ENCODE measurements around the gene NPTX1.

The NPTX1 gene, protein sequence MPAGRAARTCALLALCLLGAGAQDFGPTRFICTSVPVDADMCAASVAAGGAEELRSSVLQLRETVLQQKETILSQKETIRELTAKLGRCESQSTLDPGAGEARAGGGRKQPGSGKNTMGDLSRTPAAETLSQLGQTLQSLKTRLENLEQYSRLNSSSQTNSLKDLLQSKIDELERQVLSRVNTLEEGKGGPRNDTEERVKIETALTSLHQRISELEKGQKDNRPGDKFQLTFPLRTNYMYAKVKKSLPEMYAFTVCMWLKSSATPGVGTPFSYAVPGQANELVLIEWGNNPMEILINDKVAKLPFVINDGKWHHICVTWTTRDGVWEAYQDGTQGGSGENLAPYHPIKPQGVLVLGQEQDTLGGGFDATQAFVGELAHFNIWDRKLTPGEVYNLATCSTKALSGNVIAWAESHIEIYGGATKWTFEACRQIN

DNA sequence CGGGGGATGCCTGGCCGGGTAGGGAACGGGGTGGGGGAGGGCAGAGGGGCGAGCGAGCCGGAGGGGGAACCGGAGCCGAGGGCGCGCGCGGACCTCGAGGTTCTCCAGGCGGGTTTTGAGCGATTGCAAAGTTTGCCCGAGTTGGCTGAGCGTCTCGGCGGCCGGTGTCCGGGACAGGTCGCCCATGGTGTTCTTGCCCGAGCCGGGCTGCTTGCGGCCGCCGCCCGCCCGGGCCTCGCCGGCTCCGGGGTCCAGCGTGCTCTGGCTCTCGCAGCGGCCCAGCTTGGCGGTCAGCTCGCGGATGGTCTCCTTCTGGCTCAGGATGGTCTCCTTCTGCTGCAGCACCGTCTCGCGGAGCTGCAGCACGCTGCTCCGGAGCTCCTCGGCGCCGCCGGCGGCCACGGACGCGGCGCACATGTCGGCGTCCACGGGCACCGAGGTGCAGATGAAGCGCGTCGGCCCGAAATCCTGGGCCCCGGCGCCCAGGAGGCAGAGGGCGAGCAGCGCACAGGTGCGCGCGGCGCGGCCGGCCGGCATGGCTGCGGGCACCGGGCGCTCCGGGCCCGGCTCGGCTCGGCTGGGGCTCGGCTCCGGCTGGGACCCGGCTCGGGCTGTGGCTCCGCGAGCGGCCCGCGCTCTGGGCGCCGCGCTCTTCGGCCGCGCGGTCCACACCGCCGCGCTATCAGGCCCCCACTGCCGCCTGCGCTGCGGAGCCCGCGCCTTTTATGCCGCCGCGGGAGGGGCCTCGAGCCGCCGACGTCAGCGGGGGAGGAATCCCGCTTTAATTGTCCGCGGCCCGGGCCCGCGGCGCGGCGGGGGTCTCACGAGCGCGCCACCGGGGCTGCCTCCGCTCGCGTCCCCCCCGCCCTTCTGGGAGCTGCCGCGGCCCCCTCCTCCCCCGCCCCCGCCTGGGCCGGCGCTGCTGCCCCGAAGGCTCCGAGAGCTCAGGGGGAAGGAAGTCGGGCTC is at the start of gene NPTX1:
Gene NPTX1 (minus strand): TSS at position 698 of the 967 bp plus-strand sequence. CDS start 161 bp downstream, at position 537.
- TF ChIP-seq EZH2phosphoT487 (IDR thresholded peaks at IDR 0.05; ENCODE audit: borderline replicate concordance, low read length), result no peak
- TF ChIP-seq, protein P1, sequence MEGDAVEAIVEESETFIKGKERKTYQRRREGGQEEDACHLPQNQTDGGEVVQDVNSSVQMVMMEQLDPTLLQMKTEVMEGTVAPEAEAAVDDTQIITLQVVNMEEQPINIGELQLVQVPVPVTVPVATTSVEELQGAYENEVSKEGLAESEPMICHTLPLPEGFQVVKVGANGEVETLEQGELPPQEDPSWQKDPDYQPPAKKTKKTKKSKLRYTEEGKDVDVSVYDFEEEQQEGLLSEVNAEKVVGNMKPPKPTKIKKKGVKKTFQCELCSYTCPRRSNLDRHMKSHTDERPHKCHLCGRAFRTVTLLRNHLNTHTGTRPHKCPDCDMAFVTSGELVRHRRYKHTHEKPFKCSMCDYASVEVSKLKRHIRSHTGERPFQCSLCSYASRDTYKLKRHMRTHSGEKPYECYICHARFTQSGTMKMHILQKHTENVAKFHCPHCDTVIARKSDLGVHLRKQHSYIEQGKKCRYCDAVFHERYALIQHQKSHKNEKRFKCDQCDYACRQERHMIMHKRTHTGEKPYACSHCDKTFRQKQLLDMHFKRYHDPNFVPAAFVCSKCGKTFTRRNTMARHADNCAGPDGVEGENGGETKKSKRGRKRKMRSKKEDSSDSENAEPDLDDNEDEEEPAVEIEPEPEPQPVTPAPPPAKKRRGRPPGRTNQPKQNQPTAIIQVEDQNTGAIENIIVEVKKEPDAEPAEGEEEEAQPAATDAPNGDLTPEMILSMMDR (IDR thresholded peaks at IDR 0.05; ENCODE audit: low read depth, low read length, poor library complexity, severe bottlenecking), result no peak
- Histone ChIP-seq H3F3A (ENCODE audit: control insufficient read depth, insufficient read depth) (no peaks in the 10 kb centered on the region), H3K27me3 (ENCODE audit: control insufficient read depth, low read length) (peaks cover 26% of the 10 kb centered on the region), H4K20me1 (ENCODE audit: control insufficient read depth, insufficient read depth, low read depth, low read length) (no peaks in the 10 kb centered on the region), H3K36me3 (ENCODE audit: control insufficient read depth, low read length) (no peaks in the 10 kb centered on the region), H3K27ac (ENCODE audit: low read depth, low read length) (no peak within 1 kb of the TSS), H3K79me2 (ENCODE audit: control insufficient read depth, low read length) (no peaks in the 10 kb centered on the region), H3K4me1 (ENCODE audit: control insufficient read depth, low read length) (peaks cover 14% of the 10 kb centered on the region), H3K9me2 (replicated peaks; ENCODE audit: control insufficient read depth, low read length) (no peaks in the 10 kb centered on the region), H3K4me3 (ENCODE audit: low read length) (no peak within 1 kb of the TSS), H3K4me2 (ENCODE audit: low read length) (no peak within 1 kb of the TSS), H3K9me3 (ENCODE audit: control insufficient read depth, insufficient read depth, low read length) (no peaks in the 10 kb centered on the region)

DNA sequence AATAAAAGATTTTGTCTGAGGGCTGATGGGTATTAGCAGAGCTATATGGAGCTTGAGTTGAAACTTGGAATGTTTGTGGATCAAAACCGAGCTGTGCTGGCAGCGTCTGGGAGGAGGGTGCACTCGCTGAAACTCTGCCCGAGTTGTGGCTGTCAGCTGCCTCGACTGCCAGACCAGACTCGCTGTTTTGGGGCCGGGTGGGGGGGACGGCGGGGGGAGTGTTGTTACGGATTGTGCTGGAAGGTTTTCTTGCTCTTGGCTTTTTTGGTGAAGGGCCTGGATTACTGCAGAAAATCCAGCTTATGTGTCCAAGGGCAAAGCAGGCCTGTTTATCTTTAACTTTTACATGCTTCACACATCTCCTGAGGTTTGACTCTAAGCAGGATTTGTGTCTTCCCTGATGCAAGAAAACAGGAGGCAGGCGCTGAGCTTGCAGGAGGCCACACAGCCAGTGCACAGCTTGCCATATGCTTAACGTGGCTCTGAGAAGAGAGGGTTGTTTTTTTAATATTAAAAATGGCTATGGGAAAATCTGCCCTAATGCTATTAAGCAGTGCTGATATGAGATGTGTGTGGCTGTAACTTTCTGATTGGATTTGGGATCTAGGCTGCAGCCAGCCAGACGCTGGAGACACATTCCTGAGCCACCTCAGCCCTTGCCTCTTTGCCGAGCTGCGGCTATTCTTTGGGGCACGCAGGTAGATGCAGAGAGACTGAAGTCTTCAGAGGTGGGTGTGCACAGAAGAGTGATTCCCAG is 47.7 kb upstream of the NPTX1 start:
- Histone ChIP-seq H3K79me2 (ENCODE audit: control insufficient read depth, low read length) (no peaks in the 10 kb centered on the region), H3K4me3 (ENCODE audit: low read length) (no peak overlapping the region), H3K27ac (ENCODE audit: low read depth, low read length) (no peak overlapping the region), H3K4me2 (ENCODE audit: low read length) (no peak overlapping the region), H4K20me1 (ENCODE audit: control insufficient read depth, insufficient read depth, low read depth, low read length) (no peaks in the 10 kb centered on the region), H3K4me1 (ENCODE audit: control insufficient read depth, low read length) (no peaks in the 10 kb centered on the region), H3K36me3 (ENCODE audit: control insufficient read depth, low read length) (no peaks in the 10 kb centered on the region), H3K9me2 (replicated peaks; ENCODE audit: control insufficient read depth, low read length) (no peaks in the 10 kb centered on the region), H3K27me3 (ENCODE audit: control insufficient read depth, low read length) (peaks cover 3% of the 10 kb centered on the region; the same call in 1 of the 2 replicates), H3F3A (ENCODE audit: control insufficient read depth, insufficient read depth) (no peaks in the 10 kb centered on the region), H3K9me3 (ENCODE audit: control insufficient read depth, insufficient read depth, low read length) (no peaks in the 10 kb centered on the region)
- TF ChIP-seq EZH2phosphoT487 (IDR thresholded peaks at IDR 0.05; ENCODE audit: borderline replicate concordance, low read length), result no peak
- TF ChIP-seq, protein P1 (IDR thresholded peaks at IDR 0.05; ENCODE audit: low read depth, low read length, poor library complexity, severe bottlenecking), result no peak

DNA sequence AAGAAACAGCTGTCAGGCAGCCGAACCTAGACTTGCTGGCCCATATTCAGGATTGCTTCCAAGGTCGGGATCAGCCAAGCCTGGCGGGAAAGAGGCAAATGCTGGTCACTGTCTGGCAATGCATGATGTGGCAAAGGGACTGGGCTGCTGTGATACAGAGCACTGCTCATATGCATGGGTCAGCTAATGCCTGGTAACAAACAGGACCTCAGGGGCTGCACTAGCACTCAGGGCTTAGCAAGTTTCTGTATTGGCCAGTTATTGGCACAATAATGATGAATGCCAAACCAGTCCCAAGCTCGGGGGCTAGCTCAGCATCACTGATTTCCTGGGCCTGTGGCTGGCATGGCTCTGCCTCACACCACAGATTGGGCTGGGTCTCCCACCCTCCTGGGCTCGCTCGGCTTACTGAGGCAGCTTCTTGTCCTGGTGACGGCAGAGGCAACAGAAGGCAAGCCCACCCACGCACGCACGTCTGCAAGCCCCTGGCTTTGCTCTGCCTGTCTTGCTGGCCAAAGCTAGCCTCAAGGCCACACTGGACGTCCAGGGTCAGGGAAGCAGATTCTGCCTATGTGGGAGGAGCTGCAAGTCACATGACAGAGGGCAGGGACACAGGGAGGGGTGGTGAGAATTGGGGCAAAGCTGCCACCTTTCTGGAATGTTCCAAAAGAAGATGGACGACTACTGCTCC is 46.8 kb upstream of the NPTX1 start:
- Histone ChIP-seq H3K27ac (ENCODE audit: low read depth, low read length) (no peak overlapping the region), H4K20me1 (ENCODE audit: control insufficient read depth, insufficient read depth, low read depth, low read length) (no peaks in the 10 kb centered on the region), H3K4me3 (ENCODE audit: low read length) (no peak overlapping the region), H3K4me1 (ENCODE audit: control insufficient read depth, low read length) (no peaks in the 10 kb centered on the region), H3K9me3 (ENCODE audit: control insufficient read depth, insufficient read depth, low read length) (no peaks in the 10 kb centered on the region), H3K79me2 (ENCODE audit: control insufficient read depth, low read length) (no peaks in the 10 kb centered on the region), H3K9me2 (replicated peaks; ENCODE audit: control insufficient read depth, low read length) (no peaks in the 10 kb centered on the region), H3K36me3 (ENCODE audit: control insufficient read depth, low read length) (no peaks in the 10 kb centered on the region), H3F3A (ENCODE audit: control insufficient read depth, insufficient read depth) (no peaks in the 10 kb centered on the region), H3K27me3 (ENCODE audit: control insufficient read depth, low read length) (peaks cover 4% of the 10 kb centered on the region; the same call in 1 of the 2 replicates), H3K4me2 (ENCODE audit: low read length) (no peak overlapping the region)
- TF ChIP-seq, protein P1 (IDR thresholded peaks at IDR 0.05; ENCODE audit: low read depth, low read length, poor library complexity, severe bottlenecking), result no peak
- TF ChIP-seq EZH2phosphoT487 (IDR thresholded peaks at IDR 0.05; ENCODE audit: borderline replicate concordance, low read length), result no peak

Measured in DOHH2 (cell line).